ENCODE data around the gene POLR2J. TPM values are rescaled to one million over a fixed set of nuclear protein-coding genes. Genes with fewer than 3 reads are reported as not detected.

The POLR2J gene
- total and polyA plus RNA-seq, 5 donors, result 51.0 to 176 (median 62.3) TPM

DNA sequence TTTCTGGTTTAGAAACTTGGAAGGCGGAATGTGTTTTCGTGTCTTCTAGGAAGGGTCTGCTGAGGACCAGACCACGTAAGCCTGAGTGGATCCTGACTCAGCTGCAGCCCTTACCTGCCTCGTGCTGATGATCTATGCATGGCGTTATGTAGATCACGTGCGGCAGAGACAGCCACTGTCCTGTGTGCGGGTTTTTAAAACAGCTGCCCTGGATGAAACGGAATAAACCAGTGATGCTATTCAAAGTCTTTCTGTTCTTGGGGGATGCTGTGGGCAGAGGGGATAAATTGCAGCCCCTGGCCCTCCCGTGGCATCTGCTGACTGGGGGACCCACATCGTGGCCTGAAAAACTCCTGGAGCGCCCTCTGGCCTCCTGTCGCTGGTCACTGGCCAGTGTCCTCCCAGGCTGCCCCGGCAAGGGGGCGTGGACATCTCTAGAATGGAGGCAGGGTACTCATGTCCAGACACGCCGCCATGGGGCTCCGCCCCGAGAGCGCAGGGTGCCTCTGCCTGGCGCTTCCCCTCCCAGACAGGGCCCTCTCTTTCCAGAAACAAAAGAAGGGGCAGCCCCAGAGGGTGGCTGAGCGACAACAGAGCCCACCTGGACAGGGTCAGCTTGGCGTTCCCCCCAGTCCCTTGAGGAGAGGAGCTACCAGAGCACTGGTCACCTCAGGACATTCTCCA, 27.2 kb downstream of the POLR2J start:
- H3K27ac ChIP-seq (ENCODE audit: low read length), result no peak overlapping the region
- DNase-seq (peak in 1 of 3 donors; percentile 53), ATAC-seq (no peak)
- no peaks in the 10 kb centered on the region for H3K4me1 ChIP-seq (ENCODE audit: control insufficient read depth, insufficient read depth, low read length)
- no peaks in the 10 kb centered on the region for H3K27me3 ChIP-seq (ENCODE audit: control insufficient read depth, insufficient read depth)
- intact Hi-C loops (cut with DNase I), result no loop called here
- no peak overlapping the region for H3K4me3 ChIP-seq (ENCODE audit: low read length)
- WGBS, result 49% methylated on average over 23 of the region's 23 CpGs
- no peaks in the 10 kb centered on the region for H3K9me3 ChIP-seq (ENCODE audit: control insufficient read depth, low read length)

DNA sequence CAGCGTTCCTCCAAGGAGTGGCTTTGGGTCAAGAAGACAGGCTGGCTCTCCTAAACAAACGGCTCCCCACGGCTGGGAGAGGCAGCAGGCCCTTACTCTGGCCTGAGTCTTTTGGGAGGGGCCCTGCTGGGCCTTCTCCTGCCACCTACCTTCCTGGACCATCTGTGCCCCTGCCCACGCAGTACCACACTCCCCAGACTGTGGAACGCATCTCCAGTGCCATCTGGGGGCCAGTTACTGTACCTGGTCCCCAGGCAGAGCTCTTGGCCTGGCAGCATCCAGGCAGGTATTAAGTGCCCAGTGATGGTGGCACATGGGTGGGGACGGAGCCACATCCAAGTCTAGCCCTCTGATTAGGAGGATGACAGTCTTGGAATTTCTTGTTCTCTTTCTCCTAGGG, 28.5 kb downstream of the POLR2J start:
- ATAC-seq, result no peak
- Histone ChIP-seq H3K9me3 (ENCODE audit: control insufficient read depth, low read length) (no peaks in the 10 kb centered on the region), H3K4me3 (ENCODE audit: low read length) (no peak overlapping the region), H3K27ac (ENCODE audit: low read length) (no peak overlapping the region), H3K27me3 (ENCODE audit: control insufficient read depth, insufficient read depth) (no peaks in the 10 kb centered on the region), H3K4me1 (ENCODE audit: control insufficient read depth, insufficient read depth, low read length) (no peaks in the 10 kb centered on the region)
- peak in 1 of 3 donors; percentile 32 for DNase-seq
- WGBS, result 77% methylated on average over 6 of the region's 6 CpGs
- intact Hi-C loops (cut with DNase I), result no loop called here

GRCh38 chr7:102449136-102449535, 29.6 kb downstream of the POLR2J start:
- Histone ChIP-seq H3K27ac (ENCODE audit: low read length) (no peak overlapping the region), H3K27me3 (ENCODE audit: control insufficient read depth, insufficient read depth) (no peaks in the 10 kb centered on the region), H3K9me3 (ENCODE audit: control insufficient read depth, low read length) (no peaks in the 10 kb centered on the region), H3K4me1 (ENCODE audit: control insufficient read depth, insufficient read depth, low read length) (no peaks in the 10 kb centered on the region), H3K4me3 (ENCODE audit: low read length) (no peak overlapping the region)
- 96% methylated on average over 15 of the region's 15 CpGs for WGBS
- ATAC-seq, result no peak
- DNase-seq, result no peak
- intact Hi-C loops (cut with DNase I), result no loop called here

- ATAC-seq (no peak), DNase-seq (peak in 1 of 3 donors; percentile 31)
- Histone ChIP-seq H3K27me3 (ENCODE audit: control insufficient read depth, insufficient read depth) (no peaks in the 10 kb centered on the region), H3K4me3 (ENCODE audit: low read length) (no peak overlapping the region), H3K9me3 (ENCODE audit: control insufficient read depth, low read length) (no peaks in the 10 kb centered on the region), H3K4me1 (ENCODE audit: control insufficient read depth, insufficient read depth, low read length) (no peaks in the 10 kb centered on the region), H3K27ac (ENCODE audit: low read length) (no peak overlapping the region)
- intact Hi-C loops (cut with DNase I), result no loop called here
- 88% methylated on average over 14 of the region's 14 CpGs for WGBS
Measured at GRCh38 chr7:102447311-102447710, 31.4 kb downstream of the POLR2J start.

DNA sequence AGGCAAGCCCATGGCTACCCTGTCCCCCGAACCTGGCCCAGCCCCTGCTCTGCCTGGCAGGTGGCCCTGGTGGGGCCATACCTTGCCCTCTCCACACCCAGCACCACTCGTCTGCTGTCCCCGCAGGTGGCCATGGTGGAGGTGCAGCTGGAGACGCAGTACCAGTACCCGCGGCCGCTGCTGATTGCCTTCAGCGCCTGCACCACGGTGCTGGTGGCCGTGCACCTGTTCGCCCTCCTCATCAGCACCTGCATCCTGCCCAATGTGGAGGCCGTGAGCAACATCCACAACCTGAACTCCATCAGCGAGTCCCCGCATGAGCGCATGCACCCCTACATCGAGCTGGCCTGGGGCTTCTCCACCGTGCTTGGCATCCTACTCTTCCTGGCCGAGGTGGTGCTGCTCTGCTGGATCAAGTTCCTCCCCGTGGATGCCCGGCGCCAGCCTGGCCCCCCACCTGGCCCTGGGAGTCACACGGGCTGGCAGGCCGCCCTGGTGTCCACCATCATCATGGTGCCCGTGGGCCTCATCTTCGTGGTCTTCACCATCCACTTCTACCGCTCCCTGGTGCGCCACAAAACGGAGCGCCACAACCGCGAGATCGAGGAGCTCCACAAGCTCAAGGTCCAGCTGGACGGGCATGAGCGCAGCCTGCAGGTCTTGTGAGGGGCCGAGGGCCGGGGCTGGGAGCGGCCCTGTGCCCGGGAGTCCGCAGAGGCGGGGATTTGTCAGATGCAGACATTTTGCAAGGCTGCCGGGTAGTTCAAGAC, 32.1 kb downstream of the POLR2J start:
- DNase-seq (peak in 1 of 3 donors; percentile 46), ATAC-seq (no peak)
- no peaks in the 10 kb centered on the region for H3K27me3 ChIP-seq (ENCODE audit: control insufficient read depth, insufficient read depth)
- 95% methylated on average over 41 of the region's 41 CpGs for WGBS
- intact Hi-C loops (cut with DNase I), result no loop called here
- H3K4me3 ChIP-seq (ENCODE audit: low read length), result no peak overlapping the region
- H3K4me1 ChIP-seq (ENCODE audit: control insufficient read depth, insufficient read depth, low read length), result no peaks in the 10 kb centered on the region
- no peak overlapping the region for H3K27ac ChIP-seq (ENCODE audit: low read length)
- H3K9me3 ChIP-seq (ENCODE audit: control insufficient read depth, low read length), result no peaks in the 10 kb centered on the region

DNA sequence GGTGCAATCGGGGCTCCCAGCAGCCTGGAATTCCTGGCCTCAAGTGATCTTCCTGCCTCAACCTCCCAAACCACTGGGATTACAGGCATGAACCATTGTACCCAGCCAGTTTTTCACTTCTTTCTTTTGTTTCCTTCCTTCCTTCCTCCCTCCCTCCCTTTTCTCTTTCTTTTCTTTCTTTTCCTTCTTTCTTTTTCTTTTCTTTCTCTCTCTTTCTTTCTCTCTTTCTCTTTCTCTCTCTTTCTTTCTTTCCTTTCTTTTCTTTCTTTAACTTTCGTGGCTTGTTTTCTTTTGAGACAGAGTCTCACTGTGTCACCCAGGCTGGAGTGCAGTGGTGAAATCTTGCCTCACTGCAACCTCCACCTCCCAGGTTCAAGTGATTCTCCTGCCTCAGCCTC, 33.0 kb downstream of the POLR2J start:
- WGBS, result 70% methylated on average over 2 of the region's 2 CpGs
- Histone ChIP-seq H3K27me3 (ENCODE audit: control insufficient read depth, insufficient read depth) (no peaks in the 10 kb centered on the region), H3K27ac (ENCODE audit: low read length) (no peak overlapping the region), H3K4me3 (ENCODE audit: low read length) (no peak overlapping the region), H3K4me1 (ENCODE audit: control insufficient read depth, insufficient read depth, low read length) (no peaks in the 10 kb centered on the region), H3K9me3 (ENCODE audit: control insufficient read depth, low read length) (no peaks in the 10 kb centered on the region)
- no peak for ATAC-seq
- intact Hi-C loops (cut with DNase I), result no loop called here
- DNase-seq, result no peak

DNA sequence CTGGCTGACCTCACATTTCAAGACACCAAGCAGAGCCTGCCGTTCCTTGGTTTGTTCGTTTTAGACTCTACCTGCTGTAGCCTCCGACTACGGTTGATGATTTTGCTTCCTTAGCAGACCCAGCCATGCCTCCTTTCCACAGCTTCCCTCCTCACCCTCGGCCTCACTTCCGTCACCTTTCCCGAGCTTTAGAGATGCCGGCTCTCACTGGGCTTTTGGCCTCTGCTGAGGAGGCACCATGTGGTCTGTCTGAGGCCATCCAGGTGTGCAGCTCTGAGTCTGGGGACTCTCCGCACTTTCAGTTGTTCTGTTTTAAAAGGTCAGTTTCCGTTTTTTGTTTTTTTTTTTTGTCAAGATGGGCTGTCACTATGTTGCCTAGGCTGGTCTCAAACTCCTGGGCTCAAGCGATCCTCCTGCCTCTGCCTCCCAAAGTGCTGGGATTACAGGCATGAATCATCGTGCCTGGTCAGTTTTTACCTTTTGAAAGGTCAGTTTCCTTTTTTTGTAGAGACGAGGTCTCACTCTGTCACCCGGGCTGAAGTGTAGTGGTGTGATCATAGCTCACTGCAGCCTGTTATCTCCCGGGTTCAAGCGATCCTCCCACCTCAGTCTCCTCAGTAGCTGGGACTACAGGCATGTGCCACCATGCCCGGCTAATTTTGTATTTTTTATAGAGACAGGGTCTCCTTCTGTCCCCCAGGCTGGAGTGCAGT, 33.6 kb downstream of the POLR2J start:
- peak in 1 of 3 donors; percentile 13 for DNase-seq
- Histone ChIP-seq H3K4me1 (ENCODE audit: control insufficient read depth, insufficient read depth, low read length) (no peaks in the 10 kb centered on the region), H3K27ac (ENCODE audit: low read length) (no peak overlapping the region), H3K27me3 (ENCODE audit: control insufficient read depth, insufficient read depth) (no peaks in the 10 kb centered on the region), H3K9me3 (ENCODE audit: control insufficient read depth, low read length) (no peaks in the 10 kb centered on the region), H3K4me3 (ENCODE audit: low read length) (no peak overlapping the region)
- intact Hi-C loops (cut with DNase I), result no loop called here
- ATAC-seq, result no peak
- WGBS, result 90% methylated on average over 17 of the region's 17 CpGs

DNA sequence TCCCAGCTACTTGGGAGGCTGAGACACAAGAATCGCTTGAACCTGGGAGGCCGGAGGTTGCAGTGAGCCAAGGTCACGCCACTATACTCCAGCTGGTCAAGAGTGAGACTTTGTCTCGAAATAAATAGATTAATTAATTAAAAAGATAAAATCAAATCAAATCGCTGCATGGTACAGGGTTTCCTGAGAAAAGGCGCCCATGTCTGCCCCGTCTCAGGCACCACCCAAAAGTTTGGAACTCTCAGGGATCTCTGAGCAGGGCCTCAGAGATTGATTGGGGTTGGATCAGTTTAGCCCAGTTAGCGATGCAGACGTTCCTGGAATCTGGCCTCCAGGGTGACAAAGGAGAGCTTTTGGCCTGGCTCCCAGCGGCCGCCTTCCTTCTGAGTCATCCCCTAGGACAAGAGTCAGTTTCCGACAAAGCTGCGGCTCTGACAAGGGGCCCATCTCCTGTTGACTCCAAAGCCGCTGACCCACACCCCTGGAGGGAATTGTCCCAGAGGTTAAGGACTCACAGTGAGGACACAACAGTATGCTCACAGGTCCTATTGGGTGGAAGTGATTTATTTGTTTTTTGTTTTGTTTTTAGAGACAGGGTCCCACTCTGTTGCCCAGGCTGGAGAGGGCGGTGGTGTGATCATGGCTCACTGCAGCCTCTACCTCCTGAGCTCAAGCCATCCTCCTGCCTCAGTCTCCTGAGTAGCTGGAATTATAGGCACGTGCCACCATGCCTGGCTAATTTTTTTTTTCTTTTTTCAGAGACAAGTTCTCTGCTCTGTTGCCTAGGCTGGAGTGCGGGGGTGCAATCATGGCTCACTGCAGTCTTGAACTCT, 38.5 kb downstream of the POLR2J start:
- Histone ChIP-seq H3K4me1 (ENCODE audit: control insufficient read depth, insufficient read depth, low read length) (no peaks in the 10 kb centered on the region), H3K9me3 (ENCODE audit: control insufficient read depth, low read length) (no peaks in the 10 kb centered on the region), H3K27me3 (ENCODE audit: control insufficient read depth, insufficient read depth) (no peaks in the 10 kb centered on the region), H3K4me3 (ENCODE audit: low read length) (no peak overlapping the region), H3K27ac (ENCODE audit: low read length) (peak overlapping the region; percentile 55)
- intact Hi-C loops (cut with DNase I), result no loop called here
- DNase-seq (peak; percentile 72 to 80 (median 79)), ATAC-seq (peak; percentile 67 to 88)
- 60% methylated on average over 17 of the region's 17 CpGs for WGBS

DNA sequence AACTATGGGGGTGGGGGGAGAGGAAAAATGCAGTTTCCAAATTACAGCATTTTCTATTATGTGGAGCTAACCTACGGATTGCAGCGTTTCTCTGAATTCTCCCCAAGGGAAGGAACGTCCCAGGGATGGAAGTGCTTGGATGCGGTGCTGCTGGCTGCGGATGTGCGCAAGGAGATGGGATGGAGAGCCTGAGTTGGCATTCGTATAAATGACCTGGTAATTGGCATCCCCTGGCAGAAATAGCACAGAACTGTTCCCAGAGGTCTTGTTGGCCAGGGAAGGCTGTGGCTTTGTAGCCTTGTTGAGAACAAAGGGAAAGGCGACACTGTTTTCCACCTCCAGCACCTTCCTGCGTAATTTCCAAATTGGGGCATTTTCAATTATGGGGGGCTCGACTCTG, 42.6 kb downstream of the POLR2J start:
- DNase-seq (no peak), ATAC-seq (no peak)
- intact Hi-C loops (cut with DNase I), result no loop called here
- Histone ChIP-seq H3K4me1 (ENCODE audit: control insufficient read depth, insufficient read depth, low read length) (peaks cover 2% of the 10 kb centered on the region), H3K27ac (ENCODE audit: low read length) (no peak overlapping the region), H3K27me3 (ENCODE audit: control insufficient read depth, insufficient read depth) (no peaks in the 10 kb centered on the region), H3K9me3 (ENCODE audit: control insufficient read depth, low read length) (no peaks in the 10 kb centered on the region), H3K4me3 (ENCODE audit: low read length) (no peak overlapping the region)
- 94% methylated on average over 10 of the region's 10 CpGs for WGBS

DNA sequence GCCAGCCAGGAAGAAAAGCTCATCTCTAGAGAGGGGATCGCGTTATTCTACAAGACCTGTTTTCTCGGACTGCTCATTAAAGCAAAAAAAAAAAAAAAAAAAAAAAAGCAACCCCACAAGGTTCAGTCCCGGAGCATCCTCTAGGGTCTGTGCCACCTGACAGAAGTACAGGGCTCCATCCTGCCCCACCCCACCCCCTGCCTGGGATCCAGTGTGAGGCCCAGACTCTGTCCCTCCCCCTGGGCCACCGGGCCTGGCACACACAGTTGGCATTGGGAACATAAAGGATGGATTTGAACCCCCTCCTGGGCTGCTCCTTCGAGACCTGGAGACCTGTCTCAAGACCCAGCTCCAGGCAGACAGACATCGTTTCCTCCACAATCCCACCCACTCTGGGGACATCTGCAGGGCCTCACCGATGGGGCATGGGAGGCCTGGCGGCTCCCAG, 44.7 kb downstream of the POLR2J start:
- no peaks in the 10 kb centered on the region for H3K27me3 ChIP-seq (ENCODE audit: control insufficient read depth, insufficient read depth)
- peaks cover 2% of the 10 kb centered on the region for H3K4me1 ChIP-seq (ENCODE audit: control insufficient read depth, insufficient read depth, low read length)
- DNase-seq (no peak), ATAC-seq (peak in 1 of 2 donors; percentile 31)
- 31% methylated on average over 9 of the region's 9 CpGs for WGBS
- peak overlapping the region; percentile 89 for H3K4me3 ChIP-seq (ENCODE audit: low read length)
- intact Hi-C loops (cut with DNase I), result no loop called here
- H3K9me3 ChIP-seq (ENCODE audit: control insufficient read depth, low read length), result no peaks in the 10 kb centered on the region
- H3K27ac ChIP-seq (ENCODE audit: low read length), result no peak overlapping the region

All from right cardiac atrium (tissue), 5 donors.